ENCODE results near the gene IGFBP5.

DNA sequence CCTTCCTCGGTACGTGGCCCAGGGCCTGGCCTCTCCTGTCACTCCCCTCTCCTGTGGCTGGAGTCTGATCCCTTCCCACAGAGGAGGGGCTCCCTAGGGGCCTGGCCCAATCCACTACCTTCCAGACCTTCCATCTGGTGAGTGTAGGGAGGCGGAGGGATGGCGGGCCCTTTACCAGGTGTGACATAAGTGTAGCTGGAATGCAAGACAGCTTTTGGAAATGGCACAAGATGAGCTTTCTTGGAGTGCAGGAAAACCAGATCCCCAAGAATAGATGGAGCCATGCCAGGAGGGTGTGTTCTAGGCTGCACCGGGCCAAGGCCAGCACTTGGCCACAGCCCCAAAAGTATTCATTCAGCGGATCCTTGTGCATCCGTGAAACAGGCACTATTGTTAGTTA is 30.1 kb downstream of the IGFBP5 start:
- TF ChIP-seq, protein P1, sequence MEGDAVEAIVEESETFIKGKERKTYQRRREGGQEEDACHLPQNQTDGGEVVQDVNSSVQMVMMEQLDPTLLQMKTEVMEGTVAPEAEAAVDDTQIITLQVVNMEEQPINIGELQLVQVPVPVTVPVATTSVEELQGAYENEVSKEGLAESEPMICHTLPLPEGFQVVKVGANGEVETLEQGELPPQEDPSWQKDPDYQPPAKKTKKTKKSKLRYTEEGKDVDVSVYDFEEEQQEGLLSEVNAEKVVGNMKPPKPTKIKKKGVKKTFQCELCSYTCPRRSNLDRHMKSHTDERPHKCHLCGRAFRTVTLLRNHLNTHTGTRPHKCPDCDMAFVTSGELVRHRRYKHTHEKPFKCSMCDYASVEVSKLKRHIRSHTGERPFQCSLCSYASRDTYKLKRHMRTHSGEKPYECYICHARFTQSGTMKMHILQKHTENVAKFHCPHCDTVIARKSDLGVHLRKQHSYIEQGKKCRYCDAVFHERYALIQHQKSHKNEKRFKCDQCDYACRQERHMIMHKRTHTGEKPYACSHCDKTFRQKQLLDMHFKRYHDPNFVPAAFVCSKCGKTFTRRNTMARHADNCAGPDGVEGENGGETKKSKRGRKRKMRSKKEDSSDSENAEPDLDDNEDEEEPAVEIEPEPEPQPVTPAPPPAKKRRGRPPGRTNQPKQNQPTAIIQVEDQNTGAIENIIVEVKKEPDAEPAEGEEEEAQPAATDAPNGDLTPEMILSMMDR (IDR thresholded peaks at IDR 0.05), result no peak
- TF ChIP-seq POLR2A (IDR thresholded peaks at IDR 0.05), result no peak
